Sigmoid colon (tissue), 7 donors: ENCODE results near the gene GLIPR1L1. TPM values are rescaled to one million over a fixed set of nuclear protein-coding genes. Genes with fewer than 3 reads are reported as not detected.

Experiments used
- DNase-seq: peaks from one replicate; pipeline ENCODE4 v3.0.0-alpha.2; 2019
- H3K27ac ChIP-seq, 4 donors: fragments of 200-600 bp; sonication (generic); one replicate each; pipeline ENCODE4 v1.5.1; 2016 to 2019; ENCODE audit warnings: mild to moderate bottlenecking in 1 of 4
- H3K27me3 ChIP-seq, 3 donors: fragments of 200-600 bp; sonication (generic); one replicate each; pipeline ENCODE4 v1.5.1; 2019; ENCODE audit warnings: mild to moderate bottlenecking in 1 of 3
- H3K36me3 ChIP-seq, 4 donors: fragments of 200-600 bp; sonication (generic); one replicate each; pipeline ENCODE4 v1.5.1; 2016 to 2019
- H3K4me1 ChIP-seq, 4 donors: fragments of 200-600 bp; sonication (generic); one replicate each; pipeline ENCODE4 v1.5.1; 2017 to 2019
- H3K4me3 ChIP-seq, 4 donors: fragments of 200-600 bp; sonication (generic); one replicate each; pipeline ENCODE4 v1.5.1; 2017 to 2019; ENCODE audit warnings: mild to moderate bottlenecking in 2 of 4, moderate library complexity in 1 of 4
- H3K9me3 ChIP-seq, 4 donors: fragments of 200-600 bp in 3 of 4; sonication (generic) in 3 of 4; one replicate each; pipeline versions ENCODE4 v1.5.1 to v1.6.1; 2013 to 2019
- EP300 ChIP-seq, 4 donors: sonication (generic); formaldehyde crosslinking; IDR thresholded peaks; one replicate each; pipeline ENCODE4 v1.6.1; 2017; ENCODE audit warnings: antibody characterized with exemption in 4 of 4
- POLR2A ChIP-seq, 2 donors: fragments of 450-650 bp; IDR thresholded peaks; one replicate each; pipeline ENCODE4 v1.6.1; 2016; ENCODE audit warnings: antibody characterized with exemption in 2 of 2, mild to moderate bottlenecking in 2 of 2, moderate library complexity in 2 of 2
- POLR2AphosphoS5 ChIP-seq, 4 donors: sonication (generic); formaldehyde crosslinking; IDR thresholded peaks; one replicate each; pipeline ENCODE4 v1.6.1; 2017; ENCODE audit warnings: antibody characterized with exemption in 4 of 4
- WGBS, 2 donors: extraction: QIAGEN DNeasy Blood & Tissue Kit; methylation state at CpG; one replicate each; pipeline ENCODE4 v1.1.7; 2013; 5-methylcytosine and 5-hydroxymethylcytosine counted together
- intact Hi-C: fragments of 100-400 bp; cut with DNase I; formaldehyde crosslinking; loops from one replicate; pipeline ENCODE4 v1.15.1; 2023
- polyA plus RNA-seq, 3 donors: library from polyadenylated mRNA; stranded (reverse); fragments of 200-250 nt; gene quantifications; one replicate each; pipeline ENCODE4 v1.2.3, GENCODE V29; 2013
- total RNA-seq, 4 donors: library from RNA; depleted of rRNA; stranded (reverse); fragments of >200 nt; gene quantifications; one replicate each; pipeline ENCODE4 v1.1.0, GENCODE V29; 2016
- TF ChIP-seq, protein P1 (sequence below), 4 experiments: fragments of 450-650 bp in 3 of 4; fragments of 200-600 bp in 1 of 4; IDR thresholded peaks; one replicate each; pipeline ENCODE4 v1.5.1; 2016 to 2019; ENCODE audit warnings: antibody characterized with exemption in 4 of 4, mild to moderate bottlenecking in 3 of 4, moderate library complexity in 2 of 4
- donor health status: healthy with polysubstance abuse.
- donor health status: Bipolar disorder and iron deficiency.
- donor health status: healthy.

Gene GLIPR1L1
- total and polyA plus RNA-seq, 7 donors = not detected

DNA sequence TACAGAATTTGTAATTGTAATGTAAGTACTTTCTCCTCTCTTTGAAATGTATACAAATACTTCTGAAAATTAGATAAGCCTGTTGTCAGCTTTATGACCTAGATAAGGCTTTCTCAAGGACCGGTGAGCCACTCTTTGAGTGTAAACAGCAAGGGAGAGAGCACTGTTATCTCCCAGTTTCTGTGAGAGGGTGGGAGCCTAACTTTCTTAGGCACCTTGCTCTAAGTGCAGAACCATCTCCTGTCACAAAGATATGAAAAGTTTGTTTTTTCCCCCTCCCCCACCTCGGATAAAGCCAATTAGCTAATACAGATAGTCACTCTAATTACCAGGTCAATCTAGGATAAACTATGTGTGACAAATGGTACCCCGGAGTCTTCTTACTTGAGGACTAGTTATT is 40.1 kb upstream of the GLIPR1L1 start:
- WGBS, 2 donors = 34 to 37% methylated on average over 3 of the region's 3 CpGs
- H3K27me3 ChIP-seq = no peaks in the 10 kb centered on the region
- TF ChIP-seq POLR2AphosphoS5 (IDR thresholded peaks at IDR 0.05) (no peak), POLR2A (IDR thresholded peaks at IDR 0.05) (no peak), EP300 (IDR thresholded peaks at IDR 0.05) (no peak)
- TF ChIP-seq, protein P1, sequence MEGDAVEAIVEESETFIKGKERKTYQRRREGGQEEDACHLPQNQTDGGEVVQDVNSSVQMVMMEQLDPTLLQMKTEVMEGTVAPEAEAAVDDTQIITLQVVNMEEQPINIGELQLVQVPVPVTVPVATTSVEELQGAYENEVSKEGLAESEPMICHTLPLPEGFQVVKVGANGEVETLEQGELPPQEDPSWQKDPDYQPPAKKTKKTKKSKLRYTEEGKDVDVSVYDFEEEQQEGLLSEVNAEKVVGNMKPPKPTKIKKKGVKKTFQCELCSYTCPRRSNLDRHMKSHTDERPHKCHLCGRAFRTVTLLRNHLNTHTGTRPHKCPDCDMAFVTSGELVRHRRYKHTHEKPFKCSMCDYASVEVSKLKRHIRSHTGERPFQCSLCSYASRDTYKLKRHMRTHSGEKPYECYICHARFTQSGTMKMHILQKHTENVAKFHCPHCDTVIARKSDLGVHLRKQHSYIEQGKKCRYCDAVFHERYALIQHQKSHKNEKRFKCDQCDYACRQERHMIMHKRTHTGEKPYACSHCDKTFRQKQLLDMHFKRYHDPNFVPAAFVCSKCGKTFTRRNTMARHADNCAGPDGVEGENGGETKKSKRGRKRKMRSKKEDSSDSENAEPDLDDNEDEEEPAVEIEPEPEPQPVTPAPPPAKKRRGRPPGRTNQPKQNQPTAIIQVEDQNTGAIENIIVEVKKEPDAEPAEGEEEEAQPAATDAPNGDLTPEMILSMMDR (IDR thresholded peaks at IDR 0.05) = no peak
- H3K9me3 ChIP-seq = no peaks in the 10 kb centered on the region
- no peak overlapping the region for H3K27ac ChIP-seq
- no peaks in the 10 kb centered on the region for H3K4me1 ChIP-seq
- no peak for DNase-seq
- H3K36me3 ChIP-seq = no peaks in the 10 kb centered on the region
- intact Hi-C loops = loop anchor here (10.0 kb wide), 1 partner anchor 610 kb away; no protein-coding TSS in a partner anchor
- H3K4me3 ChIP-seq = no peak overlapping the region

DNA sequence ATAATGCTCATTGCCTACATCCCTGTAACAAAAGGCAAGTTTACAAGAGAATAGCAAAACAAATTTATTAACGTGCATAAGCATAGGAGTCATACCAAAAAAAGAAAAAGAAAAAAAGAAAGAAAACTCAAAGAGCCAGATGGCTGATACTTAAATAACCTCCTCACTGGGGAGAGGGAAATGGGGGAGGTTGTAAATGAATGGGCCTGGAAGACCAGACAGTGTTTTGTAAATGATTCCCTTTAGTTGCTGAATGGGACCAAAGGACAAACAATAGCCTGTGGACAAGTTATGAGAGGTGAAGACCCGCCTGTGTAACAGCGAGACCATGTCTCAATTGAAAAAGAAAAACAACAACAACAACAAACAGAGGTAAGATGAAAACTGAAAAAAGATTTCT is 39.7 kb upstream of the GLIPR1L1 start:
- Histone ChIP-seq H3K27me3 (no peaks in the 10 kb centered on the region), H3K36me3 (no peaks in the 10 kb centered on the region), H3K4me1 (no peaks in the 10 kb centered on the region), H3K9me3 (no peaks in the 10 kb centered on the region), H3K27ac (no peak overlapping the region), H3K4me3 (no peak overlapping the region)
- DNase-seq = no peak
- intact Hi-C loops = loop anchor here (10.0 kb wide), 1 partner anchor 610 kb away; no protein-coding TSS in a partner anchor
- 67 to 78% methylated on average over 3 of the region's 3 CpGs for WGBS, 2 donors
- TF ChIP-seq, protein P1 (IDR thresholded peaks at IDR 0.05) = no peak
- no peak for TF ChIP-seq POLR2A (IDR thresholded peaks at IDR 0.05)
- TF ChIP-seq POLR2AphosphoS5 (IDR thresholded peaks at IDR 0.05) = no peak
- no peak for TF ChIP-seq EP300 (IDR thresholded peaks at IDR 0.05)

DNA sequence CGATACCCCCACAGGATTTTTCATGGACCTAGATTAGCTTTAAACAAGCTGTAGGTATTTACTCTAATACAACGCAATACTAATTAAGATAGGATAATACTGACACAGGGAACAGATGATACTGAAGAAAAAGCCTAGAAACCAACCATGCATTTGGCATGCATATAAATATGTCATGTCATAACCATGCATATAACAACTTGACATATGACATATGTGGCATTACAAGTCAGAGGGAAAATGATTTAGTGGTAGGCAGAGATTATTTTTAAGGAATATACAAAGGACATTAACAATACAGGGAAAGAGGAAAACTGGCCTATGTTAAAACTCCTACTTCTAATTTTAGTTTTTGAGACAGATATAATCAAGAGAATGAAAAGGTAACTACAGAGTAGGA is 32.2 kb upstream of the GLIPR1L1 start:
- intact Hi-C loops = no loop called here
- WGBS, 2 donors = 91 to 96% methylated on average over 2 of the region's 2 CpGs
- DNase-seq = no peak

DNA sequence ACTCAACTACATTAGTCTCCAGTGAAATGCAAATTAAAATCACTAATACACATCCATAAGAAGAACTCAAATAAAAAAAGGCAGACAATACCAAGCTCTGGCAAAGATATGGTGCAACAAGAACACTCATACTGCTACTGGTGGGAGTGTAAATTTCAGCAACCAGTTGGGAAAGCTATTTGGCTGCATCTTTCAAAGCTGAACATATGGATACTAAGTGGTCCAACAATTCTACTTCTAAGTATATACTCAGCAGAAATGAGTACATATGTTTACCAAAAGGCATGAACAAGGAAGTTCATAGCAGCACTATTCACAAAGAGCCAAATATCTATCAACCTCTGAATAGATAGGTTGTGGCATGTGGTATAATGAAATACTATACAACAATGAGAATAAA is 31.7 kb upstream of the GLIPR1L1 start:
- peaks cover 0 to 10% (median 0%) of the 10 kb centered on the region in 4 donors for H3K36me3 ChIP-seq
- no peaks in the 10 kb centered on the region for H3K4me1 ChIP-seq
- no peaks in the 10 kb centered on the region for H3K27me3 ChIP-seq
- H3K27ac ChIP-seq = no peak overlapping the region
- no peaks in the 10 kb centered on the region for H3K9me3 ChIP-seq
- no peak overlapping the region for H3K4me3 ChIP-seq
- DNase-seq = no peak
- intact Hi-C loops = no loop called here
- TF ChIP-seq, protein P1 (IDR thresholded peaks at IDR 0.05) = no peak
- TF ChIP-seq EP300 (IDR thresholded peaks at IDR 0.05) (no peak), POLR2A (IDR thresholded peaks at IDR 0.05) (no peak), POLR2AphosphoS5 (IDR thresholded peaks at IDR 0.05) (no peak)

More for the DNA sequence above, 32.2 kb upstream of the GLIPR1L1 start:
- Histone ChIP-seq H3K4me1 (no peaks in the 10 kb centered on the region), H3K27ac (no peak overlapping the region), H3K27me3 (no peaks in the 10 kb centered on the region), H3K4me3 (no peak overlapping the region), H3K9me3 (no peaks in the 10 kb centered on the region), H3K36me3 (peaks cover 0 to 10% (median 0%) of the 10 kb centered on the region in 4 donors)
- TF ChIP-seq, protein P1 (IDR thresholded peaks at IDR 0.05) = no peak
- TF ChIP-seq EP300 (IDR thresholded peaks at IDR 0.05) = no peak
- no peak for TF ChIP-seq POLR2AphosphoS5 (IDR thresholded peaks at IDR 0.05)
- no peak for TF ChIP-seq POLR2A (IDR thresholded peaks at IDR 0.05)
